Peyer's patch (tissue), 4 donors: ENCODE data around the gene GARS1.

Experiments used
- CTCF ChIP-seq, 6 experiments: fragments of 450-650 bp in 4 of 6; fragments of 200-600 bp in 2 of 6; sonication (generic) in 1 of 6; IDR thresholded peaks; one replicate each; pipeline ENCODE4 v1.5.1; 2017 to 2019; ENCODE audit warnings: antibody characterized with exemption in 6 of 6, mild to moderate bottlenecking in 3 of 6, moderate library complexity in 1 of 6
- POLR2A ChIP-seq, 2 donors: fragments of 450-650 bp; IDR thresholded peaks; one replicate each; pipeline ENCODE4 v1.5.1; 2017; ENCODE audit warnings: antibody characterized with exemption in 2 of 2, mild to moderate bottlenecking in 2 of 2, moderate library complexity in 2 of 2

DNA sequence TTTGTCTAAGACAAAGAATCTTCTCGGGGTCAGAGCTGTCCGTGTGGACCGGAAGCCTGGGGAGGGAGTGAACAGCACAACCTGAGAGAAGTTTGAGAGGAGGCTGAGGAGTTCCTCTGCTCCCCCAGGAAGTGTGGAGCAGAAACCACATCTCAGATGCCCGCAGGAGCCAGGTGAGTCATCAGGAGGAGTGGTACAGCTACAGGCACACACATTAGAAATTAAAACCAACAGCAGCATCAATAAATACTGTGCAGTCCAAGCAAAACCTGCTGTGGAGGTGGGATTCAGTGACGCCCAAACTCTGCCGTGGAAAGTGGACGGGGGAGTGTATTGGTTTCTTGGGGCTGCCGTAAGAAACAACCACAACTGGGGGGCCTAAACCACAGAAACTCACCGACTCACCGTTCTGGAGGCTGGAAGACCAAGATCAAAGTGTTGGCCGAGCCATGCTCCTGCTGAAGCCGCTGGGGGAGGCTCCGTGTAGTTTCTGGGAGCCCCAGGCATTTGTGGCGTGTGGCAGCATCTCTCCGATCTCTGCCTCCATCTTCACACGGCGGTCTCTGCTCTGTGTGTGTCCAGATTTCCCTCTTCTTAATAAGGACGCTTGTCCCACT, 31.2 kb upstream of the GARS1 start:
- TF ChIP-seq CTCF (IDR thresholded peaks at IDR 0.05), result no peak
- TF ChIP-seq POLR2A (IDR thresholded peaks at IDR 0.05), result no peak
